Kidney (tissue), 14 donors: ENCODE measurements around the gene MFAP4. TPM values are rescaled to one million over a fixed set of nuclear protein-coding genes. Genes with fewer than 3 reads are reported as not detected.

Experiments
- DNase-seq, 5 donors: peaks; one replicate each; pipeline ENCODE4 v3.0.0-alpha.2; 2013 to 2020
- FAIRE-seq: peaks from 2 replicates; lab custom pipeline; 2012; peaks lifted over from hg19 to GRCh38; lab: Jason Lieb, UNC
- H3K27ac ChIP-seq, 2 donors: one replicate each; pipeline ENCODE4 v1.7.0; 2013; ENCODE audit warnings: low read depth in 2 of 2, low read length in 2 of 2, inconsistent platforms in 1 of 2
- H3K27me3 ChIP-seq: one replicate; pipeline ENCODE4 v1.7.1; 2013; ENCODE audit warnings: low read length, inconsistent platforms; ENCODE audit not compliant: control insufficient read depth, insufficient read depth
- H3K36me3 ChIP-seq, 3 donors: one replicate each; pipeline versions ENCODE4 v1.7.0 to v1.7.1; 2013; ENCODE audit warnings: low read length in 3 of 3, control low read depth in 1 of 3, inconsistent platforms in 1 of 3; ENCODE audit not compliant: insufficient read depth in 3 of 3, control insufficient read depth in 2 of 3
- H3K4me1 ChIP-seq, 3 donors: one replicate each; pipeline versions ENCODE4 v1.7.0 to v1.7.1; 2013; ENCODE audit warnings: low read length in 3 of 3, inconsistent platforms in 1 of 3, low read depth in 1 of 3; ENCODE audit not compliant: control insufficient read depth in 2 of 3, insufficient read depth in 2 of 3
- H3K4me3 ChIP-seq, 3 donors: one replicate each; pipeline versions ENCODE4 v1.7.0 to v1.8.1; 2013; ENCODE audit warnings: low read length in 3 of 3, control low read depth in 1 of 3, inconsistent platforms in 1 of 3
- H3K9ac ChIP-seq, 3 donors: one replicate each; pipeline versions ENCODE4 v1.7.0 to v1.7.1; 2013; ENCODE audit warnings: low read length in 3 of 3, control low read depth in 1 of 3, inconsistent platforms in 1 of 3
- H3K9me3 ChIP-seq, 3 donors: one replicate each; pipeline versions ENCODE4 v1.7.0 to v1.7.1; 2013; ENCODE audit warnings: low read length in 3 of 3, control low read depth in 1 of 3, inconsistent platforms in 1 of 3; ENCODE audit not compliant: control insufficient read depth in 2 of 3, insufficient read depth in 1 of 3
- CTCF ChIP-seq: IDR thresholded peaks from 3 replicates; pipeline ENCODE4 v1.5.1; 2012; ENCODE audit warnings: mild to moderate bottlenecking, moderate library complexity, borderline replicate concordance; ENCODE audit not compliant: insufficient read depth; ENCODE audit errors: extremely low read depth
- intact Hi-C: fragments of 100-400 bp; cut with DNase I; formaldehyde crosslinking; loops from one replicate; pipeline ENCODE4 v1.11.1; 2022
- polyA plus RNA-seq: library from polyadenylated mRNA; stranded (reverse); fragments of 350-450 nt; fragmentation: Illumina TruSeq; extraction: RNeasy Lipid Tissue Mini Kit (QIAGEN cat#74804); gene quantifications from one replicate; pipeline ENCODE4 v1.2.3, GENCODE V29; 2014; ENCODE audit warnings: low read depth, low replicate concordance; ENCODE audit not compliant: insufficient read depth
- total RNA-seq: library from RNA; stranded (reverse); fragmentation: NEBNext Ultra II Directional; extraction: Animal tissue kit (Norgen Biotek cat#: 25700); gene quantifications from one replicate; pipeline ENCODE4 v1.2.1, GENCODE V29; 2021
- donor health status: control.
- donor health status: control.
- donor health status: control.
- donor health status: control.
- donor health status: control.
- donor health status: DM: yes; HTN: yes; CAD: no.
- donor health status: Normal renal cell carcinoma (clear cell type).

Gene MFAP4
- total and polyA plus RNA-seq, 2 donors from 2014 or later: 27.6 to 51.1 TPM

DNA sequence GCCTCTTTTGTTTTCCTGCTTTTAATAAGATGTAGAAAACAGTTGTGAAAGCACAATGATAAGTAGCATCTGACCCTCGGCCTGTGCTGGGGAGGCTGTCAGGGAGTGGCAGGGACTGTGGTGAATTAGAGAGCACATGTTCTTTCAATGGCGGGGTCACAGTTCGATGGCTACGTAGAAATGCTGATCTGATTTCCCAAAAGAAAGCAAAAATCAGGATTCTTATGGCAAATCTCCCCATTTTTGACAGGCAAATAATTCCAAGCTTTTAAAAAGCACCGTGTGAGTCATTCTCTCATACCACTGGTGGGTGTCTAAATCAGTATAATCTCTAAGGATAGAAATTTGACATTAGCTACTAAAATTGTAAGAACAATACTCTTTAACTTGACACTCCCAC lies 12.9 kb downstream of the MFAP4 start:
- H3K4me3 ChIP-seq: no peak overlapping the region
- FAIRE-seq (no peak), DNase-seq (no peak)
- H3K9ac ChIP-seq: no peak overlapping the region
- H3K36me3 ChIP-seq: no peaks in the 10 kb centered on the region
- no peak overlapping the region for H3K27ac ChIP-seq
- H3K27me3 ChIP-seq: no peaks in the 10 kb centered on the region
- intact Hi-C loops: no loop called here
- no peaks in the 10 kb centered on the region for H3K9me3 ChIP-seq
- TF ChIP-seq CTCF: no peak
- H3K4me1 ChIP-seq: peaks cover 0 to 17% (median 0%) of the 10 kb centered on the region in 3 donors

GRCh38 chr17:19372866-19373504 lies 14.0 kb downstream of the MFAP4 start:
- Histone ChIP-seq H3K27ac (no peak overlapping the region), H3K9me3 (no peaks in the 10 kb centered on the region), H3K27me3 (no peaks in the 10 kb centered on the region), H3K36me3 (no peaks in the 10 kb centered on the region), H3K9ac (no peak overlapping the region), H3K4me1 (peaks cover 0 to 12% (median 0%) of the 10 kb centered on the region in 3 donors), H3K4me3 (no peak overlapping the region)
- no peak for TF ChIP-seq CTCF
- intact Hi-C loops: no loop called here
- no peak for FAIRE-seq
- DNase-seq: peak in 1 of 5 donors; percentile 6

GRCh38 chr17:19372439-19372838 lies 14.6 kb downstream of the MFAP4 start:
- Histone ChIP-seq H3K36me3 (no peaks in the 10 kb centered on the region), H3K9me3 (no peaks in the 10 kb centered on the region), H3K4me3 (no peak overlapping the region), H3K27me3 (no peaks in the 10 kb centered on the region), H3K9ac (no peak overlapping the region), H3K4me1 (peaks cover 0 to 12% (median 0%) of the 10 kb centered on the region in 3 donors), H3K27ac (no peak overlapping the region)
- no peak for TF ChIP-seq CTCF
- intact Hi-C loops: no loop called here
- FAIRE-seq (no peak), DNase-seq (peak in 1 of 5 donors; percentile 4)
